Nephron progenitor cell (in vitro differentiated cells): ENCODE data around the gene HMOX2.

Experiments
- DNase-seq: peaks from one replicate; pipeline ENCODE4 v3.0.0; 2021
- H3K27ac Mint-ChIP-seq: 2 replicates; pipeline ENCODE4 v1.8.0; 2021; ENCODE audit warnings: mild to moderate bottlenecking, moderate library complexity, mixed read lengths
- H3K27me3 Mint-ChIP-seq: 2 replicates; pipeline ENCODE4 v1.8.0; 2021; ENCODE audit warnings: mild to moderate bottlenecking, low read depth, mixed read lengths; ENCODE audit not compliant: poor library complexity
- H3K36me3 Mint-ChIP-seq: 2 replicates; pipeline ENCODE4 v1.8.0; 2021; ENCODE audit warnings: low read depth, mixed read lengths
- H3K4me1 Mint-ChIP-seq: 2 replicates; pipeline ENCODE4 v1.8.0; 2021; ENCODE audit warnings: mixed read lengths
- H3K4me3 Mint-ChIP-seq: 2 replicates; pipeline ENCODE4 v1.8.0; 2021; ENCODE audit warnings: mild to moderate bottlenecking, moderate library complexity, mixed read lengths
- H3K9me3 Mint-ChIP-seq: 2 replicates; pipeline ENCODE4 v1.8.0; 2021; ENCODE audit warnings: mild to moderate bottlenecking, moderate library complexity, mixed read lengths
- TF ChIP-seq, protein P1 (sequence below): fragments of 200-600 bp; sonication (generic); IDR thresholded peaks from 2 replicates; pipeline ENCODE4 v1.5.0; 2021; ENCODE audit warnings: antibody characterized with exemption

The HMOX2 gene

DNA sequence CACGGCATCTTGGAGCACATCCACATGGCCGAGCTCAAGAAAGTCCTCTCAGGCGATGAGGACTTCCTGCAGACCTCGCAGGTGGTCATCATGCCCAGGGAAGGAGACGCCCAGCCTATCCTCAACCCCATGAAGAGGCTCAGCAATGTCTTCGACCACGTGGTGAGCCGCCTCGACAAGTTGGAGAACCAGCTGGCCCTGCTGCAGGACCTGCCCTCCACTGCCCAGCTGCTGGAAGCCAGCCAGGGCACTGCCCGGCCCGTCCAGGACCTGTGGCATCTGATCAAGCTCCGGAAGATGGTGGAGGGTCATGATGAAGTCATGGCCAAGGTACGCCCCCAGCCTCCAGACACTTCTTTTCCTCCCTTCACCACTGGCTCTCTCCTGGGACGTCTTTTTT lies 80.4 kb downstream of the HMOX2 start:
- TF ChIP-seq, protein P1, sequence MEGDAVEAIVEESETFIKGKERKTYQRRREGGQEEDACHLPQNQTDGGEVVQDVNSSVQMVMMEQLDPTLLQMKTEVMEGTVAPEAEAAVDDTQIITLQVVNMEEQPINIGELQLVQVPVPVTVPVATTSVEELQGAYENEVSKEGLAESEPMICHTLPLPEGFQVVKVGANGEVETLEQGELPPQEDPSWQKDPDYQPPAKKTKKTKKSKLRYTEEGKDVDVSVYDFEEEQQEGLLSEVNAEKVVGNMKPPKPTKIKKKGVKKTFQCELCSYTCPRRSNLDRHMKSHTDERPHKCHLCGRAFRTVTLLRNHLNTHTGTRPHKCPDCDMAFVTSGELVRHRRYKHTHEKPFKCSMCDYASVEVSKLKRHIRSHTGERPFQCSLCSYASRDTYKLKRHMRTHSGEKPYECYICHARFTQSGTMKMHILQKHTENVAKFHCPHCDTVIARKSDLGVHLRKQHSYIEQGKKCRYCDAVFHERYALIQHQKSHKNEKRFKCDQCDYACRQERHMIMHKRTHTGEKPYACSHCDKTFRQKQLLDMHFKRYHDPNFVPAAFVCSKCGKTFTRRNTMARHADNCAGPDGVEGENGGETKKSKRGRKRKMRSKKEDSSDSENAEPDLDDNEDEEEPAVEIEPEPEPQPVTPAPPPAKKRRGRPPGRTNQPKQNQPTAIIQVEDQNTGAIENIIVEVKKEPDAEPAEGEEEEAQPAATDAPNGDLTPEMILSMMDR, result no peak
- Mint-ChIP-seq H3K9me3 (no peaks in the 10 kb centered on the region), H3K27me3 (peaks cover 15% of the 10 kb centered on the region), H3K4me3 (no peak overlapping the region), H3K36me3 (no peaks in the 10 kb centered on the region), H3K4me1 (peaks cover 29% of the 10 kb centered on the region), H3K27ac (no peak overlapping the region)
- DNase-seq, result no peak

DNA sequence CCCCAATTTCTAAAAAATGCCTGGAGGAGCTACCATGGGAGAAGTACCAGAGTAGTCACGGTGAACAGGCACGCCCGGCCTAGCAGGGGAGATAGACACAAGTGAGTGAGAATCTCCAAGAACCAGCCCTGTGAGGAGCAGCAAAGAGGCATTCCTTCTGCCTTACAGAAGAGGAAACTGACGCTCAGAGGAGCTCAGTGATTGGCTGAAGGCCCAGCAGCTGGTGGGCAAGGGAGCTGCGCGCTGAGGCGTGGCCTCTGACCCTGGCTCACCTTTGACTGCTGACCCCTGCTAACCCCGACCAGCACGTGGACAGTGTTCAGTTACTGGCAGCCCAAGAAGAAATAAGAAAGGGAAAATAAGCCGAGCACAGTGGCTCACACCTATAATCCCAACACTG lies 81.8 kb downstream of the HMOX2 start:
- Mint-ChIP-seq H3K9me3 (no peaks in the 10 kb centered on the region), H3K27ac (no peak overlapping the region), H3K4me1 (peaks cover 25% of the 10 kb centered on the region), H3K36me3 (no peaks in the 10 kb centered on the region), H3K4me3 (no peak overlapping the region), H3K27me3 (peaks cover 21% of the 10 kb centered on the region)
- TF ChIP-seq, protein P1, result no peak
- peak; percentile 57 for DNase-seq
